Ishikawa (cell line): ENCODE measurements around the gene CD2AP.
A peak's percentile ranks its signal among the peaks of the same experiment; 100 is the strongest.

Source experiments
- CEBPB ChIP-seq: IDR thresholded peaks from 2 replicates; pipeline ENCODE4 v1.6.1; 2012
- CREB1 ChIP-seq: IDR thresholded peaks from 2 replicates; pipeline ENCODE4 v1.6.1; 2012; ENCODE audit warnings: low read depth
- EGR1 ChIP-seq: IDR thresholded peaks from 2 replicates; pipeline ENCODE4 v1.6.1; 2012
- EP300 ChIP-seq: IDR thresholded peaks from 2 replicates; pipeline ENCODE4 v1.6.1; 2012; ENCODE audit warnings: borderline replicate concordance
- FOXM1 ChIP-seq: IDR thresholded peaks from 2 replicates; pipeline ENCODE4 v1.6.1; 2012; ENCODE audit warnings: low read depth, borderline replicate concordance
- MAX ChIP-seq: IDR thresholded peaks from 2 replicates; pipeline ENCODE4 v1.6.1; 2012
- NFIC ChIP-seq: IDR thresholded peaks from 2 replicates; pipeline ENCODE4 v1.6.1; 2012
- RAD21 ChIP-seq: IDR thresholded peaks from 2 replicates; pipeline ENCODE4 v1.6.1; 2012; ENCODE audit warnings: low read depth
- REST ChIP-seq: IDR thresholded peaks from 2 replicates; pipeline ENCODE4 v1.6.1; 2012; ENCODE audit warnings: low read depth, mild to moderate bottlenecking
- TAF1 ChIP-seq: IDR thresholded peaks from 2 replicates; pipeline ENCODE4 v1.6.1; 2012; ENCODE audit warnings: low read depth, mild to moderate bottlenecking
- TCF12 ChIP-seq: IDR thresholded peaks from 2 replicates; pipeline ENCODE4 v1.6.1; 2012; ENCODE audit warnings: low read depth
- TEAD4 ChIP-seq: IDR thresholded peaks from 2 replicates; pipeline ENCODE4 v1.6.1; 2012
- USF1 ChIP-seq: IDR thresholded peaks from 2 replicates; pipeline ENCODE4 v1.6.1; 2012
- YY1 ChIP-seq: IDR thresholded peaks from 2 replicates; pipeline ENCODE4 v1.6.1; 2012; ENCODE audit warnings: low read depth
- ZBTB7A ChIP-seq: IDR thresholded peaks from 2 replicates; pipeline ENCODE4 v1.6.1; 2012; ENCODE audit warnings: low read depth

The CD2AP gene

GRCh38 chr6:47646689-47647088, 169.1 kb downstream of the CD2AP start:
- TF ChIP-seq RAD21 = peak; percentile 29
- TF ChIP-seq FOXM1 = no peak

GRCh38 chr6:47647188-47647587, 169.6 kb downstream of the CD2AP start:
- no peak for TF ChIP-seq MAX

GRCh38 chr6:47648031-47648430, 170.4 kb downstream of the CD2AP start:
- TF ChIP-seq ZBTB7A (no peak), MAX (no peak), CEBPB (no peak), TEAD4 (no peak), TCF12 (no peak)

GRCh38 chr6:47650553-47651432, 173.2 kb downstream of the CD2AP start:
- TF ChIP-seq MAX (no peak), ZBTB7A (no peak), FOXM1 (no peak), CREB1 (no peak), USF1 (no peak), EGR1 (no peak)

- TF ChIP-seq TAF1 (no peak), TCF12 (no peak), EP300 (peak; percentile 51; the same call in 1 of the 2 replicates), CREB1 (no peak), TEAD4 (peak; percentile 26; the same call in 1 of the 2 replicates), EGR1 (no peak), MAX (no peak)
Measured at GRCh38 chr6:47651505-47651944, 173.9 kb downstream of the CD2AP start.

GRCh38 chr6:47653706-47654105, 176.1 kb downstream of the CD2AP start:
- no peak for TF ChIP-seq NFIC

- TF ChIP-seq ZBTB7A (no peak), TCF12 (no peak), TAF1 (no peak), NFIC (no peak), RAD21 (no peak), YY1 (no peak), CEBPB (no peak), MAX (no peak), EP300 (no peak), TEAD4 (no peak), CREB1 (no peak), EGR1 (no peak), REST (no peak), USF1 (no peak), FOXM1 (no peak)
Measured at GRCh38 chr6:47654255-47654654, 176.7 kb downstream of the CD2AP start.

GRCh38 chr6:47655719-47656595, 178.4 kb downstream of the CD2AP start:
- no peak for TF ChIP-seq CREB1
- TF ChIP-seq REST = no peak
- TF ChIP-seq RAD21 = no peak
- TF ChIP-seq YY1 = no peak
- TF ChIP-seq MAX = peak; percentile 54
- 0 out of 2 replicates have a peak, but pooled peaks have one; percentile 11 for TF ChIP-seq USF1
